Measurements from ENCODE around the gene PCDHGA10.
"Not testable (repeated sequence)": the region's sequence is repeated elsewhere in the genome, so short reads cannot be mapped to it uniquely, and the experiment has no call there.

The PCDHGA10 gene

GRCh38 chr5:141392429-141393198, 20.2 kb upstream of the PCDHGA10 start, which contains the start of gene PCDHGA8:
TSS of gene PCDHGA8 (plus strand) at chr5:141392633. CDS start at chr5:141392814, 181 bp downstream.
- no peak for DNase-seq (ENCODE audit: low read depth)

DNA sequence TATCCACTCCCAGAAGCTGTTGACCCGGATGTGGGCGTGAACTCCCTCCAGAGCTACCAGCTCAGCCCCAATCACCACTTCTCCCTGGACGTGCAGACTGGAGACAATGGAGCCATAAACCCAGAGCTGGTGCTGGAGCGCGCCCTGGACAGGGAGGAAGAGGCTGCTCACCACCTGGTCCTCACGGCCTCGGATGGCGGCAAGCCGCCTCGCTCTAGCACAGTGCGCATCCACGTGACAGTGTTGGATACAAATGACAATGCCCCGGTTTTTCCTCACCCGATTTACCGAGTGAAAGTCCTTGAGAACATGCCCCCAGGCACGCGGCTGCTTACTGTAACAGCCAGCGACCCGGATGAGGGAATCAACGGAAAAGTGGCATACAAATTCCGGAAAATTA, 19.5 kb upstream of the PCDHGA10 start:
- DNase-seq (ENCODE audit: low read depth): no peak

- not testable (repeated sequence) for DNase-seq (ENCODE audit: low read depth)
These were observed 18.2 kb upstream of the PCDHGA10 start for GRCh38 chr5:141394401-141395187.

DNA sequence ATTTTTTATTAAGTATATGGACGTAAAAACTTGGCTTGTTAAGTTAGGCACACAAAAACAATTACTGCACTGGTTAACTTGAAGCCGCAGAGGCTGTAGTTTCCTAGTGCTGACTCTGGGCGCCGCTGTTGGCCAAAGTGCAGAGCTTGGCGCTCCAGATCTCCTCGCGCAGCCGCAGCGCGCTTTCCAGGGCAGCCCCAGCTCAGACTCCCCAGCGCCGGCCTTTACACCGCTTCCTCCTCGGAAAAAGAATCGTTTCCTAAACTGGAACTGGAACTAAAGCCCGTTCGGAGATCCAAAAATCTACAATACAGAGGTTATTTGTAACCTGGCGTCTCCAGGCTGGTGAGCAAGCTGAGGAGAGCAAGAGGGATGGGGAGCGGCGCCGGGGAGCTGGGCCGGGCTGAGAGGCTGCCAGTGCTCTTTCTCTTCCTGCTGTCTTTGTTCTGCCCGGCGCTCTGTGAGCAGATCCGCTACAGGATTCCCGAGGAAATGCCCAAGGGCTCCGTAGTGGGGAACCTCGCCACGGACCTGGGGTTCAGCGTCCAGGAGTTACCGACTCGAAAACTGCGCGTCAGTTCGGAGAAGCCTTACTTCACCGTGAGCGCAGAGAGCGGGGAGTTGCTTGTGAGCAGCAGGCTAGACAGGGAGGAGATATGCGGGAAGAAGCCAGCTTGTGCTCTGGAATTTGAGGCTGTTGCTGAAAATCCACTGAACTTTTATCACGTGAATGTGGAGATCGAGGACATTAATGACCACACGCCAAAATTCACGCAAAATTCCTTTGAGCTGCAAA, 14.8 kb upstream of the PCDHGA10 start, which contains the start of gene PCDHGB5:
TSS of gene PCDHGB5 (plus strand) at position 192 of the 796 bp plus-strand sequence. CDS start at position 373, 181 bp downstream.
- not testable (repeated sequence) for DNase-seq (ENCODE audit: low read depth)

- DNase-seq (ENCODE audit: low read depth): no peak
These were observed 14.2 kb upstream of the PCDHGA10 start for GRCh38 chr5:141398608-141399007.

GRCh38 chr5:141399555-141400258, 13.1 kb upstream of the PCDHGA10 start:
- DNase-seq (ENCODE audit: low read depth): no peak

DNA sequence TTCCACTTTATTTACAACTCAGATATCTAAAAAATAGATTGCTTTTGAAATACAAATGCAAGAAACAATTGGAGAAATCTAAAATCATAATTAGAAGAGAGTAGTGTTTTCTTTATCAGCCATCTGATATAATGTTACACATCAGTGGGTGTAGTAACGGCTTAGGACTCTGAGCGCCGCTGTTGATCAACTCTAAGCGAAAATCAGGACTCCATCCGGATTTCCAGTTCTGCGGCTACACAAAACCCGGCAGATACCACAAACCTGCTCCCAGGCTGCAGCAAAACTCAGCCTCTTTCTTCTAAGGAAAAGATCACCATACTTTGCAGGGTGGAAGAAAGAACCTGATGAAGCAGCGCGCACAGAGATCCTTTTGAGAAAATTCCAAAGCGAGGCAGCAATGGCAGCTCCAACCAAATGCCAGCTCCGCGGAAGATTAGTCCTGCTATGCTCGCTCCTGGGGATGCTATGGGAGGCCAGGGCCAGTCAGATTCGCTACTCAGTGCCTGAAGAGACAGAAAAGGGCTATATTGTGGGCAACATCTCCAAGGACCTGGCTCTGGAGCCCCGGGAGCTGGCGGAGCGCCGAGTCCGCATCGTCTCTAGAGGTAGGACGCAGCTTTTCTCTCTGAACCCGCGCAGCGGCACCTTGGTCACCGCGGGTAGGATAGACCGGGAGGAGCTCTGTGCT, 10.1 kb upstream of the PCDHGA10 start, which contains the start of gene PCDHGA9:
TSS of gene PCDHGA9 (plus strand) at position 226 of the 691 bp plus-strand sequence. CDS start at position 401, 175 bp downstream.
- DNase-seq (ENCODE audit: low read depth): no peak

DNA sequence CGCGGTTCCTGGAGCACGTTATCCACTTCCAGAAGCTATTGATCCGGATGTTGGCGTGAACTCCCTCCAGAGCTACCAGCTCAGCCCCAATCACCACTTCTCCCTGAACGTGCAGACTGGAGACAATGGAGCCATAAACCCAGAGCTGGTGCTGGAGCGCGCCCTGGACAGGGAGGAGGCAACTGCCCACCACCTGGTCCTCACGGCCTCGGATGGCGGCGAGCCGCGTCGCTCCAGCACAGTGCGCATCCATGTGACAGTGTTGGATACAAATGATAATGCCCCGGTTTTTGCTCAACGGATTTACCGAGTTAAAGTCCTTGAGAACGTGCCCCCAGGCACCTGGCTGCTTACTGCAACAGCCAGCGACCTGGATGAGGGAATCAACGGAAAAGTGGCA, 9.4 kb upstream of the PCDHGA10 start:
- no peak for DNase-seq (ENCODE audit: low read depth)

GRCh38 chr5:141407790-141408505, 4.8 kb upstream of the PCDHGA10 start, which contains the start of gene PCDHGB6:
TSS of gene PCDHGB6 (plus strand) at chr5:141408021. CDS start at chr5:141408203, 182 bp downstream.
- not testable (repeated sequence) for DNase-seq (ENCODE audit: low read depth)

GRCh38 chr5:141409598-141410306, 3.0 kb upstream of the PCDHGA10 start:
- DNase-seq (ENCODE audit: low read depth): no peak

DNA sequence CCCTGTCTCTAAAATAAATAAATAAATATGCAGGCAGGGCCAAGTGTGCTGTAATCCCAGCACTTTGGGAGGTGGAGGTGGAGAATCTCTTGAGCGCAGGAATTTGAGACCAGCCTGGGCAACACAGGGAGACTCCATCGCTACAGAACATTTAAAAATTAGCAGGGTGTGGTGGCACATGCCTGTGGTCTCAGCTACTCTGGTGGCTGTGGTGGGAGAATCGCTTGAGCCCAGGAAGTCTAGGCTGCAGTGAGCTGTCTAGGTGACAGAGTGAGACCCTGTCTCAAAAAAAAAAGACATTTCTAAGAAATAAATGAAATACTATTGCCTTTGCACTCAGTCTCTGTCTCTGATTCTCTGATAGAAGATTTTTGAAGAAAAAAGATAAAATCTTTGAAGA, 1.2 kb upstream of the PCDHGA10 start:
- DNase-seq (ENCODE audit: low read depth): no peak

GRCh38 chr5:141413540-141414069, 818 bp downstream of the PCDHGA10 start:
- no peak for DNase-seq (ENCODE audit: low read depth)

DNA sequence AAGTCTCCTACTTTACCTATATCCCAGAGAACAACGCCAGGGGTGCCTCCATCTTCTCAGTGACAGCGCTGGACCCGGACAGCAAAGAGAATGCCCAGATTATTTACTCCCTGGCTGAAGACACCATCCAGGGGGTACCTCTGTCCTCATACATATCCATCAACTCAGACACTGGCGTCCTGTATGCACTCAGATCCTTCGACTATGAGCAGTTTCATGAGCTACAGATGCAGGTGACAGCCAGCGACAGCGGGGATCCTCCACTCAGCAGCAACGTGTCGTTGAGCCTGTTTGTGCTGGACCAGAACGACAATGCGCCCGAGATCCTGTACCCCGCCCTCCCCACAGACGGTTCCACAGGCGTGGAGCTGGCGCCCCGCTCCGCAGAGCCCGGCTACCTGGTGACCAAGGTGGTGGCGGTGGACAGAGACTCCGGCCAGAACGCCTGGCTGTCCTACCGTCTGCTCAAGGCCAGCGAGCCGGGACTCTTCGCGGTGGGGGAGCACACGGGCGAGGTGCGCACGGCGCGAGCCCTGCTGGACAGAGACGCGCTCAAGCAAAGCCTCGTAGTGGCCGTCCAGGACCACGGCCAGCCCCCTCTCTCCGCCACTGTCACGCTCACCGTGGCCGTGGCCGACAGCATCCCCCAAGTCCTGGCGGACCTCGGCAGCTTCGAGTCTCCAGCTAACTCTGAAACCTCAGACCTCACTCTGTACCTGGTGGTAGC, 1.9 kb downstream of the PCDHGA10 start:
- not testable (repeated sequence) for DNase-seq (ENCODE audit: low read depth)

GRCh38 chr5:141415275-141415618, 2.5 kb downstream of the PCDHGA10 start:
- not testable (repeated sequence) for DNase-seq (ENCODE audit: low read depth)

DNA sequence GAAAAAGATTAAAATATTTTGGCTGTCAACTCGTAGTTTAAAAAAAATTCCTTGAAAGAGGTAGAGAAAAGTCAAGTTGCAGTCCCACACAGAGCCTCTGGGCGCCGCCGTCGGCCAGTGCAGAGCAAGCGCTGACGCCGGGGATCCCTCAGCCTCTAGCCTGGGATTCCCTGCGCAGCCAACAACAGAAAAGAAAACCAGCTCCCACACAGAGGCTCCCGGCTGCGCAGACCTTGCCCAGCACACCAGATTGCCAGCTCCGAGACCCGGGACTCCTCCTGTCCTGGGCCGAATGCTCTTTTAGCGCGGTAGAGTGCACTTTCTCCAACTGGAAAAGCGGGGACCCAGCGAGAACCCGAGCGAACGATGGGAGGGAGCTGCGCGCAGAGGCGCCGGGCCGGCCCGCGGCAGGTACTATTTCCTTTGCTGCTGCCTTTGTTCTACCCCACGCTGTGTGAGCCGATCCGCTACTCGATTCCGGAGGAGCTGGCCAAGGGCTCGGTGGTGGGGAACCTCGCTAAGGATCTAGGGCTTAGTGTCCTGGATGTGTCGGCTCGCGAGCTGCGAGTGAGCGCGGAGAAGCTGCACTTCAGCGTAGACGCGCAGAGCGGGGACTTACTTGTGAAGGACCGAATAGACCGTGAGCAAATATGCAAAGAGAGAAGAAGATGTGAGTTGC, 4.8 kb downstream of the PCDHGA10 start, which contains the start of gene PCDHGB7:
TSS of gene PCDHGB7 (plus strand) at position 184 of the 679 bp plus-strand sequence. CDS start at position 367, 183 bp downstream.
- DNase-seq (ENCODE audit: low read depth): not testable (repeated sequence)

- no peak for DNase-seq (ENCODE audit: low read depth)
These were observed 6.5 kb downstream of the PCDHGA10 start for GRCh38 chr5:141419074-141419880.
